ENCODE measurements around the gene CTNNA3.

- TF ChIP-seq EP300 (IDR thresholded peaks at IDR 0.05) (no peak), CTCF (IDR thresholded peaks at IDR 0.05) (no peak)
Measured at GRCh38 chr10:67471022-67471421, 225.0 kb downstream of the CTNNA3 start.

Data from upper lobe of left lung (tissue), 4 donors.